ENCODE data around the gene CCL25. TPM values are rescaled to one million over a fixed set of nuclear protein-coding genes. Genes with fewer than 3 reads are reported as not detected.
A peak's percentile ranks its signal among the peaks of the same experiment; 100 is the strongest.

Gene CCL25
- total and polyA plus RNA-seq, 9 of the 15 experiments (the other 6 are each of a cell fraction or from before 2014, with no cell fraction given): 0.15 TPM; not detected in 8

DNA sequence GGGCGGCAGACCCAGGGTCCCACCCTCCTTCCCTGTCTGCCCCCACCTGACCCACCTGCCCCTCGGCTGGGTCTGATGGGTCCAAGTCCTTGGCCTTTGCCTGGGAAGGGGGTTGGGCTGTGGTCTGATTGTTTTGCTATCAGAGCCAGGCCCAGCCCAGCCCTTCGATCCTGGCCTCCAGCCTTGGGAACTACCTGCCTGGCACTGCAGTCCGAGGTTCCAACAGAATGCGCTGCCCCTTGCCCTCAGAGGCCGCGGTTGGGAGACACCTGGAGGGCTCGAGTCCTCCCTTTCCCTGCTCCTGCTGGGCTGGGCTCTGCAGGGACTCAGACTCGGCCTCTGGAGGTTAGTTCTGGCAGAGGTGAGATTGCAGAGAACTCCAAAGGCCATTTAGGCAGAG, 1.6 kb downstream of the CCL25 start:
- ChIA-PET CTCF (ENCODE audit: low intra/inter-chr PET ratio) (no interaction called here), POLR2A (interaction anchor here (0.9 to 1.5 kb wide), 3 partner anchors 15 to 110 kb away, joined by 3 to 5 read pairs (median 4); partner anchors contain the start of gene TIMM44)
- no peak overlapping the region; the same call in 1 of the 2 replicates for H2AFZ ChIP-seq (ENCODE audit: low read depth, low read length)
- BruUV-seq (replicated peaks): no TSS peak
- 55% methylated on average over 9 of the region's 9 CpGs for WGBS (ENCODE audit: insufficient coverage, low coverage, missing lambda C conversion rate)
- H3K4me3 ChIP-seq: no peak overlapping the region
- H3K9ac ChIP-seq (ENCODE audit: insufficient read depth in 1 of 2, low read depth in 2 of 2, low read length in 2 of 2): peak overlapping the region in 1 of 2 experiments; percentile 70; a peak in 2 of 4 replicates
- peaks cover 15 to 34% of the 10 kb centered on the region in 2 experiments; a peak in 4 of 5 replicates for H3K4me1 ChIP-seq (replicated peaks in 1 of 2; ENCODE audit: control insufficient read depth in 2 of 2, insufficient read depth in 2 of 2, low read length in 2 of 2)
- no peaks in the 10 kb centered on the region for H4K20me1 ChIP-seq (replicated peaks; ENCODE audit: control insufficient read depth, insufficient read depth, low read length)
- ATAC-seq (no peak), FAIRE-seq (no peak), DNase-seq (ENCODE audit: extremely low read depth in 1 of 4, low spot score in 3 of 4) (no peak)
- intact Hi-C loops (cut with micrococcal nuclease) (no loop called here), in situ Hi-C loops (cut with MboI) (no loop called here)
- H3K4me2 ChIP-seq (ENCODE audit: insufficient read depth, low read length): no peak overlapping the region
- H3K27ac ChIP-seq (ENCODE audit: extremely low read depth, low read depth, low read length): no peak overlapping the region
- H3K36me3 ChIP-seq (ENCODE audit: control insufficient read depth, insufficient read depth, low read length): no peaks in the 10 kb centered on the region
- no peaks in the 10 kb centered on the region for H3K79me2 ChIP-seq (ENCODE audit: control insufficient read depth, insufficient read depth, low read length)
- no peaks in the 10 kb centered on the region for H3K27me3 ChIP-seq (ENCODE audit: control insufficient read depth in 2 of 2, insufficient read depth in 2 of 2, low read length in 2 of 2)
- TF ChIP-seq ZNF124 (CRISPR knock-in tag; IDR thresholded peaks at IDR 0.05): no peak
- TF ChIP-seq MCM3 (IDR thresholded peaks at IDR 0.05): no peak
- TF ChIP-seq, protein P1, sequence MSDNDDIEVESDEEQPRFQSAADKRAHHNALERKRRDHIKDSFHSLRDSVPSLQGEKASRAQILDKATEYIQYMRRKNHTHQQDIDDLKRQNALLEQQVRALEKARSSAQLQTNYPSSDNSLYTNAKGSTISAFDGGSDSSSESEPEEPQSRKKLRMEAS (CRISPR knock-in tag; IDR thresholded peaks at IDR 0.05): no peak
- no peak for TF ChIP-seq CAMTA2 (CRISPR knock-in tag; conservative IDR thresholded peaks at IDR 0.05)
- no peak for TF ChIP-seq MAZ (CRISPR knock-in tag; conservative IDR thresholded peaks at IDR 0.05 in 1 of 2, IDR thresholded peaks at IDR 0.05 in 1 of 2)
- TF ChIP-seq ARID1B (IDR thresholded peaks at IDR 0.05): no peak
- no peak for TF ChIP-seq SAFB2 (IDR thresholded peaks at IDR 0.05; ENCODE audit: borderline replicate concordance, low read depth, low read length, severe bottlenecking)
- no peaks in the 10 kb centered on the region for H3K9me3 ChIP-seq (replicated peaks; ENCODE audit: control insufficient read depth, insufficient read depth, low read depth, low read length)
- H3K9me1 ChIP-seq (ENCODE audit: control insufficient read depth, insufficient read depth, low read length): no peaks in the 10 kb centered on the region
